ENCODE measurements around the gene RXFP3.
"Not testable (repeated sequence)": the region's sequence is repeated elsewhere in the genome, so short reads cannot be mapped to it uniquely, and the experiment has no call there.

Gene RXFP3, protein sequence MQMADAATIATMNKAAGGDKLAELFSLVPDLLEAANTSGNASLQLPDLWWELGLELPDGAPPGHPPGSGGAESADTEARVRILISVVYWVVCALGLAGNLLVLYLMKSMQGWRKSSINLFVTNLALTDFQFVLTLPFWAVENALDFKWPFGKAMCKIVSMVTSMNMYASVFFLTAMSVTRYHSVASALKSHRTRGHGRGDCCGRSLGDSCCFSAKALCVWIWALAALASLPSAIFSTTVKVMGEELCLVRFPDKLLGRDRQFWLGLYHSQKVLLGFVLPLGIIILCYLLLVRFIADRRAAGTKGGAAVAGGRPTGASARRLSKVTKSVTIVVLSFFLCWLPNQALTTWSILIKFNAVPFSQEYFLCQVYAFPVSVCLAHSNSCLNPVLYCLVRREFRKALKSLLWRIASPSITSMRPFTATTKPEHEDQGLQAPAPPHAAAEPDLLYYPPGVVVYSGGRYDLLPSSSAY

GRCh38 chr5:33936381-33937016, at the start of gene RXFP3:
Gene RXFP3 (plus strand): TSS chr5:33936386. CDS start chr5:33936741, 355 bp downstream.
- no peak for DNase-seq

DNA sequence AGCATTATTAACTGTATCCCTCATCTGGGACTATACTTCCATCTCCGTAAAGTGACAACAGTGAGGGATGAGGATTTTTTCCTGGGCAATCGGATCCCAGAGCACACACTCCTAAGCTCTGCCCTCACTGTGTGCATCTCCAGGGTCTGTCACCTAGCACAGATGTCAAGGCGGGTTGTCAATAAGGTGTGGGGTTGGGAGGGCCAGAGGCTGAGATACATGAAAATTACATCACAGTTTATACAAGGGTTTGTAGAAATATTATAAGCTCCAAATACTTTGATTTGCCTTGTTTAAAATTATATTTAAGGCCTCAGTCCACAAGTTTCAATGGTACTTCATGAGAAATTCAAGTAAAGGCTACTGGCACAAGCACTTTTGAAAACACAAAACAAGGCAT, 48.9 kb upstream of the RXFP3 start:
- no peak for DNase-seq

DNA sequence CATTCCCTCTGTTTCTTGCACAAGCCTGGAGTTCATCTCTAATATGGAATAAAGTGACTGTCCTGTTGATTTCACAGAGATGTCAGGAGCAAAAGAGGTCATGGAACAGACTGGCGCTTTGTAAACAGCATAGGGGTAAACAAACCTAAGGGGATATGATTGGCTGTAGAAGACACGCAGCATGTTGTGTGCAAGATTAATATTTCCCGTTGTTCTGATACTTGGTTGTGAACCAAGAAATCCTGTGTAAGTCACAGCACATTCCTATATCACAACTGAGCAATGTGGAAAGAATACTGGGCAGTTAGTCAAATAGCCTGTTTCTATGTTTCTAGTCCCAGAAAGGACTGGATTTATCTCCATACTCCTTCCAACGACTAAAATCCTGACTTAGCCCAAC, 47.6 kb upstream of the RXFP3 start:
- no peak for DNase-seq

- peak; percentile 63 for DNase-seq
Measured at GRCh38 chr5:33890131-33891032, 45.8 kb upstream of the RXFP3 start.

GRCh38 chr5:33891446-33891787, 44.8 kb upstream of the RXFP3 start:
- no peak for DNase-seq

DNA sequence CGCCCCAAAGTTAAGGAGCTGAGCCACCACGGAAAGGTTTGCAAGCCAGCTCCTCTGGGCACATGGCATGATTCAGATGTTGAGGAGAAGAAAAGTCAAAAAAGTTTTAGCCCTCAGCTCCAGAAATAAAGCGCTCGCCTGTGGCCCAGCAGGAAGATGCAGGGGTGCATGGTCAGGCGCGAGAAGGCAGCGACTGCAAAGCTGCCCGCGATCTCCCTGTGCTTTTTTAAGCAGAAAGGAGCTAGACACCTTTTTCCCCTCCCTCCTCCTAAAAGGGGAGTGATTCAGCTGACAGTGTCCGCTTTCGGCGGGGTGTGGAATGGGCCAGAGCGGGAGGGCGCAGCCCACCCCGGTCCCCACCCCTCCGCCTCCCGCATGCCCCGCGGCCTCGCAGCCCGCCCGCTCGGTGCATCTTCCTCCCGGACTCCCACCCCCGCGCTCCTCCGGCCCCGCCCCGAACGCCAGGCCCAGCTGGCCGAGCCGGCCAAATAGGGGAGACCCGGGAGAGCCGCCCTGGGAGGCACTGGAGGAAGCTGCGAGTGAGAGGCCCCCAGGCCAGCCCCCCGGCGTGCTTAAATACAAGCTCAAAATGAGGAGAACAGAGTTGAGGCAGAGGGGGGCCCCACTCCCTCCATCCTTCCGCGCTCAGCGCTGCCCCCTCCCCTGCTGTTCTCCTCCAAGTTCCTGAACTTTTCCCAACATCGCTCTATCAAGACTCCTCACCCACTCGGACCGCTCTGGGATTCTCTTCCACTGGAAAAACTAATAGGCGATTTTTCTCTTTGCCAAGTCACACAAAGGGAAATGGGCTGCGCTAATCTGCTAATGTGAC, 44.2 kb upstream of the RXFP3 start, which contains the start of gene ADAMTS12:
TSS of gene ADAMTS12 (minus strand) at position 203 of the 832 bp plus-strand sequence. CDS start at position 69, 134 bp downstream.
- DNase-seq, result peak; percentile 89

DNA sequence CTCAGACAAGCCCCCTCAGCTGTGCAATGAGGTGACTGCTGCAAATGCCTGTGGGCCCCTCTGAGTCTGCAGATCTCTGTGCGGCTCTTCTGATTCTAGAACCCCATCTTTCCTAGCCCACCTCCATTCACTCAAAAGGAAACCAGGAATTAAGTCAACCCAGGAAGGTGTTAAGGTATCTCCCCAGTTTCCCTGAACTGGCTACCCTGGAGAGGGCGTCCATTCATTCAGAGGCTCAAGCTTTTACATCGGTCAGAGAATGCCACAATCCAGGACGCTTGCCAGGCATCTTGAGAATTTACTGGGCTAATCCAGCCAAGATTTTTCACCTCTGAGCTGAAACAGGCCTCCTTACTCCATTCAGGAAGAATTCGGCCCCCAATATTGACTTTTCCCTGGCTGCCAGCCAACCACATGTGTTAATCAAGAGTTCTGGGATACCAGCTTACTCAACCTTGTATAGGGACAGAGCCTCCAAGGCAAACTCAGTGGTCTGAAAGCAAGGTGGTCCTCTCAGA, 43.5 kb upstream of the RXFP3 start:
- peak; percentile 84 for DNase-seq

- no peak for DNase-seq
Measured at GRCh38 chr5:33894566-33894965, 41.6 kb upstream of the RXFP3 start.

DNA sequence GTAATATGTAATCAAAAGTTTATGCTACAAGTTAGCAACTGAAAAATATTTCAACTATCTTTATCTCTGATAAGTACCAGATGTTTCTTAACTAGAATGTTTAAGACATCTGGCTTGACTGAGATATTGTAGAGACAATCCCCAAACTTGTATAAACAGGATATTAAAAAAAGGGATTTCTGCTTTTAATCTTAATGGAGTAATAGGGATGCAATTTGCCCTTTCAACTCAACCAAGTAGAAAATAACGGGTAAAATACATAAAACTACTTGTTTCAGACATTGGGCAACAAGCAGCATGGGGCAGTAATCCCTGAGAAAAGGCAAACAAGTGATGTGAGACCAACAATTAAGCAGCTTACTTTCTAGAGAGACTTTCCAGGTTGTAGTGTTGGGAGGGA, 35.0 kb upstream of the RXFP3 start:
- no peak for DNase-seq

GRCh38 chr5:33903118-33903517, 33.1 kb upstream of the RXFP3 start:
- DNase-seq, result no peak

GRCh38 chr5:33905381-33905780, 30.8 kb upstream of the RXFP3 start:
- DNase-seq, result no peak

DNA sequence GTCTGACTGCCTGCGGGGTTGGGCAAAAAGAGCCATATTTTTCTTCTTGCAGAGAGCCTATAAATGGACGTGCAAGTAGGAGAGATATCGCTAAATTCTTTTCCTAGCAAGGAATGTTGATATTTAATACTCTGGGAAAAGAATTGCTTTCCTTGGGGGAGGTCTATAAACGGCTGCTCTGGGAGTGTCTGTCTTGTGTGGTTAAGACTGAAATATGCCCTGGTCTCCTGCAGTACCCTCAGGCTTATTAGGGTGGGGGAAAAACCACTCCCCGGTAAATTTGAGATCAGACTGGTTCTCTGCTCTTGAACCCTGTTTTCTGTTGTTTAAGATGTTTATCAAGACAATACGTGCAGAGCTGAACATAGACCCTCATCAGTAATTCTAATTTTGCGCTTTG, 29.9 kb upstream of the RXFP3 start:
- not testable (repeated sequence) for DNase-seq

- not testable (repeated sequence) for DNase-seq
Measured at GRCh38 chr5:33914844-33915243, 21.3 kb upstream of the RXFP3 start.

GRCh38 chr5:33921002-33921401, 15.2 kb upstream of the RXFP3 start:
- no peak for DNase-seq

DNA sequence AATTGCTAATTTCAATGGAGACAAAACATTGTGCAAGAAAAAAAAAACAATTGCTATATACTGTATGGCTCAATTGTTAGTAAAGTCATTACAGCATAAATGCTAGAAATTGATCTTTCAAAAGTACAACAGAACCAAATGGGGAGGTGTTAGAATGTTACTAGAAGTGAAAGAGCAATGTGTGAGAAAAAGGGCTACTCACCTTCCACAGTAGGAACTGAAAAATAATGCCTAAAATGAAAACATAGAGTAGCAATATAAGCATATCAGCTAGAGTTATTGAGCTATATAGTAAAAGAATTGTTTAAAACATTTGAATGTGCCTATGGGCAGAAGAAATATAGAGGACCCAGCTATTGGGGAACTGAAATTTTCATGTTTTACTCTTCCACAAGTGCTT, 10.9 kb upstream of the RXFP3 start:
- DNase-seq, result no peak

- no peak for DNase-seq
Measured at GRCh38 chr5:33927685-33928084, 8.5 kb upstream of the RXFP3 start.

- DNase-seq, result no peak
Measured at GRCh38 chr5:33928283-33928682, 7.9 kb upstream of the RXFP3 start.

DNA sequence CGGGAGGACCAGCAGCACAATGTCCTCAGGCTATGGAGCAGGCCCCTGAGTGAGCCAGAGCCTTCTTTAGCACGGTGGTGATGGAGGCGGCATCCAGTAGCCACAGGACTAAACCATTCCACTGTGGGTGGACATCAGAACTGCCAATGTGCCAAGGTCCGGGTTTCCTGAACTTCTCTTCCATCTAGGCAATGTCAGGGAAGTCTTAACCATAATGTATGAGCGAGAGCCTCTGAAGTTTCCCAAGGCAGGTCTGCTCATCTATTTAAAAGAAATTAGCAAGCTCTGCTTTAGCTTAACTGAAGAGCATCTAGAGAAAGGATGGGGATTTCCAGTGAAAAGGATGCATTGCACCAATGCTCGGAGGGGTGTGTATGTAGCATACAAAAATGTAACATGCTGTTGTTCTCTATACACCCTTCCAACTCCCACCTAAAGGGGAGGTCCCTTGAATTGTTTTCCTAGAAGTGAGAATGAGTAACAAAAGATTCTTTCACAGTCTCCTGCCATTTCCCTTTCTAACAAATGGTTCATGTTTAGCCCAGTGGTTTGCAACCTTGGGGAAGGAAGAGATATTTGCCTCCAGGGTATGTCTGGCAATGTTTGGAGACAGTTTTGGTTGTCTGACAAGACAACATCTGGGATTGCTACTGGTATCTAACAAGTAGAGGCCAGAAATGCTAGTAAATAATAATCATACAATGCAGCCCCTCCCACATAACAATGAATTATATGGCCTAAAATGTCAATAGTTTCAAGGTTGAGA, 6.1 kb upstream of the RXFP3 start:
- DNase-seq, result no peak

GRCh38 chr5:33931136-33931535, 5.0 kb upstream of the RXFP3 start:
- DNase-seq, result no peak

GRCh38 chr5:33933723-33934169, 2.4 kb upstream of the RXFP3 start:
- DNase-seq, result no peak

DNA sequence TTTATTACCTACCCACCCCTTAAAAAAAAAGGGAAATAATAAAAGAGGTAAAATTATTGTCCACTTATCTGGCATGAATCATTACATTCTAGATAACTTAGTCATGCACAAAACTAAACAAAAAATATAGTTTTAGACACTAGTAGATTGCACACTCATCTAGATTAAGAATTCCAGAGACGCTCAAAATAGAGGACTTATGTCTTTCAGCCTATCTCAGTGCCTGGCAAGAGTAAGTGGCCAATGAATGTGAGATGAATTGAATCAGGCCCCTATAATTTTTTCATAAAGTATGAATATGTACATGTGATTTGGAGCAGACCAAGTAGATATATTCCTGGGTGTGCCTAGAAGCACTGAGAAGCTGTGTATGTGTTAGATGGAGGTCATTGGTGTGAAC, 2.0 kb upstream of the RXFP3 start:
- DNase-seq, result no peak
